A549 (cell line): ENCODE data around the gene STX8.

Experiments used
- JUN ChIP-seq, 2 experiments: fragments of >200 bp; sonication (Bioruptor Twin); formaldehyde crosslinking; IDR thresholded peaks; 2 replicates in 1 of 2; 3 replicates in 1 of 2; pipeline ENCODE4 v1.6.1; 2016 to 2017
- NR3C1 ChIP-seq: fragments of >200 bp; sonication (Bioruptor Twin); formaldehyde crosslinking; IDR thresholded peaks from 3 replicates; pipeline ENCODE4 v1.6.1; 2017
- POLR2A ChIP-seq: IDR thresholded peaks from 2 replicates; pipeline ENCODE4 v1.6.1; 2012; ENCODE audit warnings: mild to moderate bottlenecking, low read length
- RAD21 ChIP-seq, 2 experiments: fragments of >200 bp in 1 of 2; sonication (Bioruptor Twin) in 1 of 2; formaldehyde crosslinking in 1 of 2; IDR thresholded peaks in 1 of 2; conservative IDR thresholded peaks in 1 of 2; 2 replicates in 1 of 2; 3 replicates in 1 of 2; pipeline ENCODE4 v1.6.1; 2012 to 2018; ENCODE audit warnings: inconsistent platforms in 1 of 2
- SMC3 ChIP-seq: fragments of >200 bp; sonication (Bioruptor Twin); formaldehyde crosslinking; IDR thresholded peaks from 3 replicates; pipeline ENCODE4 v1.6.1; 2018; ENCODE audit warnings: inconsistent platforms
- ZFP36 ChIP-seq: fragments of 450-650 bp; IDR thresholded peaks from 2 replicates; pipeline ENCODE4 v1.6.1; 2014; ENCODE audit warnings: borderline replicate concordance; ENCODE audit not compliant: partially characterized antibody
- ZSCAN20 ChIP-seq: fragments of 250-450 bp; sonication (Bioruptor Pico); IDR thresholded peaks from 2 replicates; pipeline ENCODE4 v1.8.0; 2022; ENCODE audit warnings: mild to moderate bottlenecking, moderate library complexity
- TF ChIP-seq, protein P1 (sequence below): fragments of >200 bp; sonication (Bioruptor Twin); formaldehyde crosslinking; IDR thresholded peaks from 3 replicates; pipeline ENCODE4 v1.5.1; 2016
- TF ChIP-seq, protein P2 (sequence below): fragments of 150-350 bp; IDR thresholded peaks from 2 replicates; pipeline ENCODE4 v1.6.1; 2014; ENCODE audit warnings: low read depth, mild to moderate bottlenecking, low read length
- TF ChIP-seq, protein P3 (sequence below): fragments of 200-600 bp; sonication (generic); IDR thresholded peaks from 2 replicates; pipeline ENCODE4 v1.6.1; 2016; ENCODE audit warnings: antibody characterized with exemption, mild to moderate bottlenecking, moderate library complexity
- TF ChIP-seq, protein P4 (sequence below): fragments of 450-650 bp; IDR thresholded peaks from 2 replicates; pipeline ENCODE4 v1.6.1; 2014; ENCODE audit warnings: antibody characterized with exemption

DNA sequence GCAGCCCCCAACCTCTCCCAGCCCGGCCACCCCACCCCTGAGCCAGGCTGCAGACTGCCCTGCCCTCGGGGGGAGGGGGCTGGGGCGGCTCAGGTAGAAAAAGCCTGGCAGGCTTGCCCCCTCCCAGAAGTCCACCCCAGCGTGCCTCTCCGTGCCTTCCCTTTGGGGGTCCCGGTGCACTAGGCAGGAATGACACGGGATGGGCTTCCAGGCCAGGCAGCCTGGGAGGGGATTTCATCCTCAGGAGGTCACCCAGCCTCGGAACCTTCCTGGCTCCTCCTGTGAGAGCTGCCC is 369.3 kb downstream of the STX8 start:
- TF ChIP-seq ZFP36 (no peak), JUN (IDR thresholded peaks at IDR 0.05) (no peak), POLR2A (no peak), NR3C1 (no peak), SMC3 (no peak), RAD21 (conservative IDR thresholded peaks at IDR 0.05 in 1 of 2, IDR thresholded peaks at IDR 0.05 in 1 of 2) (no peak), ZSCAN20 (no peak)
- TF ChIP-seq, protein P1, sequence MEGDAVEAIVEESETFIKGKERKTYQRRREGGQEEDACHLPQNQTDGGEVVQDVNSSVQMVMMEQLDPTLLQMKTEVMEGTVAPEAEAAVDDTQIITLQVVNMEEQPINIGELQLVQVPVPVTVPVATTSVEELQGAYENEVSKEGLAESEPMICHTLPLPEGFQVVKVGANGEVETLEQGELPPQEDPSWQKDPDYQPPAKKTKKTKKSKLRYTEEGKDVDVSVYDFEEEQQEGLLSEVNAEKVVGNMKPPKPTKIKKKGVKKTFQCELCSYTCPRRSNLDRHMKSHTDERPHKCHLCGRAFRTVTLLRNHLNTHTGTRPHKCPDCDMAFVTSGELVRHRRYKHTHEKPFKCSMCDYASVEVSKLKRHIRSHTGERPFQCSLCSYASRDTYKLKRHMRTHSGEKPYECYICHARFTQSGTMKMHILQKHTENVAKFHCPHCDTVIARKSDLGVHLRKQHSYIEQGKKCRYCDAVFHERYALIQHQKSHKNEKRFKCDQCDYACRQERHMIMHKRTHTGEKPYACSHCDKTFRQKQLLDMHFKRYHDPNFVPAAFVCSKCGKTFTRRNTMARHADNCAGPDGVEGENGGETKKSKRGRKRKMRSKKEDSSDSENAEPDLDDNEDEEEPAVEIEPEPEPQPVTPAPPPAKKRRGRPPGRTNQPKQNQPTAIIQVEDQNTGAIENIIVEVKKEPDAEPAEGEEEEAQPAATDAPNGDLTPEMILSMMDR, result no peak
- TF ChIP-seq, protein P2, sequence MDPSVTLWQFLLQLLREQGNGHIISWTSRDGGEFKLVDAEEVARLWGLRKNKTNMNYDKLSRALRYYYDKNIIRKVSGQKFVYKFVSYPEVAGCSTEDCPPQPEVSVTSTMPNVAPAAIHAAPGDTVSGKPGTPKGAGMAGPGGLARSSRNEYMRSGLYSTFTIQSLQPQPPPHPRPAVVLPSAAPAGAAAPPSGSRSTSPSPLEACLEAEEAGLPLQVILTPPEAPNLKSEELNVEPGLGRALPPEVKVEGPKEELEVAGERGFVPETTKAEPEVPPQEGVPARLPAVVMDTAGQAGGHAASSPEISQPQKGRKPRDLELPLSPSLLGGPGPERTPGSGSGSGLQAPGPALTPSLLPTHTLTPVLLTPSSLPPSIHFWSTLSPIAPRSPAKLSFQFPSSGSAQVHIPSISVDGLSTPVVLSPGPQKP, result no peak
- TF ChIP-seq, protein P3, sequence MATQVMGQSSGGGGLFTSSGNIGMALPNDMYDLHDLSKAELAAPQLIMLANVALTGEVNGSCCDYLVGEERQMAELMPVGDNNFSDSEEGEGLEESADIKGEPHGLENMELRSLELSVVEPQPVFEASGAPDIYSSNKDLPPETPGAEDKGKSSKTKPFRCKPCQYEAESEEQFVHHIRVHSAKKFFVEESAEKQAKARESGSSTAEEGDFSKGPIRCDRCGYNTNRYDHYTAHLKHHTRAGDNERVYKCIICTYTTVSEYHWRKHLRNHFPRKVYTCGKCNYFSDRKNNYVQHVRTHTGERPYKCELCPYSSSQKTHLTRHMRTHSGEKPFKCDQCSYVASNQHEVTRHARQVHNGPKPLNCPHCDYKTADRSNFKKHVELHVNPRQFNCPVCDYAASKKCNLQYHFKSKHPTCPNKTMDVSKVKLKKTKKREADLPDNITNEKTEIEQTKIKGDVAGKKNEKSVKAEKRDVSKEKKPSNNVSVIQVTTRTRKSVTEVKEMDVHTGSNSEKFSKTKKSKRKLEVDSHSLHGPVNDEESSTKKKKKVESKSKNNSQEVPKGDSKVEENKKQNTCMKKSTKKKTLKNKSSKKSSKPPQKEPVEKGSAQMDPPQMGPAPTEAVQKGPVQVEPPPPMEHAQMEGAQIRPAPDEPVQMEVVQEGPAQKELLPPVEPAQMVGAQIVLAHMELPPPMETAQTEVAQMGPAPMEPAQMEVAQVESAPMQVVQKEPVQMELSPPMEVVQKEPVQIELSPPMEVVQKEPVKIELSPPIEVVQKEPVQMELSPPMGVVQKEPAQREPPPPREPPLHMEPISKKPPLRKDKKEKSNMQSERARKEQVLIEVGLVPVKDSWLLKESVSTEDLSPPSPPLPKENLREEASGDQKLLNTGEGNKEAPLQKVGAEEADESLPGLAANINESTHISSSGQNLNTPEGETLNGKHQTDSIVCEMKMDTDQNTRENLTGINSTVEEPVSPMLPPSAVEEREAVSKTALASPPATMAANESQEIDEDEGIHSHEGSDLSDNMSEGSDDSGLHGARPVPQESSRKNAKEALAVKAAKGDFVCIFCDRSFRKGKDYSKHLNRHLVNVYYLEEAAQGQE, result no peak
- TF ChIP-seq, protein P4, sequence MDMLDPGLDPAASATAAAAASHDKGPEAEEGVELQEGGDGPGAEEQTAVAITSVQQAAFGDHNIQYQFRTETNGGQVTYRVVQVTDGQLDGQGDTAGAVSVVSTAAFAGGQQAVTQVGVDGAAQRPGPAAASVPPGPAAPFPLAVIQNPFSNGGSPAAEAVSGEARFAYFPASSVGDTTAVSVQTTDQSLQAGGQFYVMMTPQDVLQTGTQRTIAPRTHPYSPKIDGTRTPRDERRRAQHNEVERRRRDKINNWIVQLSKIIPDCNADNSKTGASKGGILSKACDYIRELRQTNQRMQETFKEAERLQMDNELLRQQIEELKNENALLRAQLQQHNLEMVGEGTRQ, result no peak
